ENCODE results near the gene EMILIN2.

DNA sequence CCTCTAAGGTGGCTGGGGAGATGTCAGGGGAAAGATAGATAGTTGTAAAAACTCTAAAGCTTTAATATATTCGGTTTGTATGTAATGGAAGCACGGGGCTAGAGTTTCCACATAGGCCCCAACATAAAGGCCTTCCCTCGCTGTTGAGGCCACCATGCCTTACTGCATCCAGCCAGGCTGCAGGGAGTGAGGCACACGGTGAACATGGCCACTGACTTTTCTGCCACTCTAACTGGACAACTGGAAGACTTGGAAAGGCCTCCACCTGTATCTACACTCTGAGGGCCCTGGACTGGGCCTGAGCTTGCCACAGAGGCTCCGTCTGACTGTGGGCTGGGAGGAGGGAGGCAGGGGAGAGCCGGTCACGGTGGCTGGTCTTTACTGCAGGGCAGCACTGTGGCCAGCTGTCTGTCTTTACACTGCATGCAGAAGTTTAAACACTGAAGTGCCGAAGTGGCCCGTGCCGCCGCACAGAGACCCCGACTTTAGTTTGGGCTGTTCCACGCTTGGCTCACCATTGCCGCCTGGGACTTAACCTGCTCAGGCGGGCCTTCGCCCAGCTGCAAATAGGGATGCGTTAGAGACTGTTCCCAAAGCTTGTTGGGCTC is 66.7 kb downstream of the EMILIN2 start:
- TF ChIP-seq TEAD4 (IDR thresholded peaks at IDR 0.05; ENCODE audit: low read depth, low read length) (no peak), MAFK (IDR thresholded peaks at IDR 0.05; ENCODE audit: low read depth, low read length) (no peak), RFX5 (IDR thresholded peaks at IDR 0.05; ENCODE audit: borderline replicate concordance, low read depth, low read length) (no peak)
